GM18505 (cell line): ENCODE data around the gene CATSPER3.
"Not testable (repeated sequence)": the region's sequence is repeated elsewhere in the genome, so short reads cannot be mapped to it uniquely, and the experiment has no call there.

Experiments
- ATAC-seq: cut with Tn5 transposase; IDR thresholded peaks from one replicate; pipeline ENCODE4 v1.9.1; 2021; ENCODE audit not compliant: unreplicated experiment
- POLR2A ChIP-seq: IDR thresholded peaks from 4 replicates; pipeline ENCODE4 v1.6.1; 2011; ENCODE audit warnings: borderline replicate concordance; ENCODE audit not compliant: insufficient read depth, insufficient read length; ENCODE audit errors: extremely low read depth

The CATSPER3 gene

DNA sequence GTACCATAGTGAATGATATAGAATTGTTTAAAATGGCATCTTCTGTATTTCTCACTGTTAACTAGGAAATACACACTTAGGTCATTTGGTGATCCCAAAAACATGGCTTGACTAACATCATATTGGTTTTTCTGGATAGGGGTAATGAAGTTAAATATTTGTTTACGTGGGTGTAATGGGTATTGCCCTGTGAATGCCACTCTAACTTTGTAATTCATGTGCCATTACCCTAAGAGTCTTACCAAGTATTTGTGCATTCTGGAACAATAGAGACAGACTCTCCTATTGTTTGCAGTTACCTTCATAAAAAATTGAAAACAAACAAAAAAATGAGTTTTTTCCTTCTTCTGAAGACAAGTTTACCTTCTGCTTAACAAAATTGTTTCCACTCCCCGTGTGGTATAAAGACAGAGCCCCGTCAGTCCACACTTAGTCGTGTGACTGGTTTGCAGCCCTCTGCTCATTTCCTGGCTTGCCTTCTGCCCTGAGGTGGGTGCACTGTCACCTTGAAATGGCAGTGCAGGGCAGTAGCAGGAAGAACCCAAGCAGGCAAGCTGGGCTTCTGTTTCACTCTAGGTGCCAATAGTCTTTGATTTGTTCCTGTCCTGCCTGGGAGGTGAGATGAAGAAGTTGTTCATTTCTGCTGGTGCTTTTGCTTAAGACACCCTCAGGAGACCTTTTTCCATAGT is 9.6 kb upstream of the CATSPER3 start:
- no peak for TF ChIP-seq POLR2A
- ATAC-seq: no peak

DNA sequence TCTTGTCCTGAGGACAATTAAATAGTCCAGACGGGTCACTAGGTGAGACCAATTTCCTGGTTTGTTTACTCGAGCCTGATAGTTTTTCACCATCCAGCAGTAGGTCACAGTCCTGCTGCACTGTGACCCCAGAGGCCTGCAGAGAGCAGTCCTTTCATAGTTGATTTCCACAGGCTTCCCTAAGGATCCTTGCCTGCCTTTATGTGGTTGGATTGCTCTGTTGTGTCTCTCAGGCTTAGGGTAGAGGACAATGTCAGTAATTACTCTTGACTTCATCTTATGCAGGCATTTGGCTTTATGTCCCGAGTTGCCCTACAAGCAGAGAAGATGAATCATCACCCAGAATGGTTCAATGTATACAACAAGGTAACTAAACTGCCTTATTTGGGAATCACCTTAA is 9.0 kb upstream of the CATSPER3 start:
- no peak for ATAC-seq
- TF ChIP-seq POLR2A: no peak

DNA sequence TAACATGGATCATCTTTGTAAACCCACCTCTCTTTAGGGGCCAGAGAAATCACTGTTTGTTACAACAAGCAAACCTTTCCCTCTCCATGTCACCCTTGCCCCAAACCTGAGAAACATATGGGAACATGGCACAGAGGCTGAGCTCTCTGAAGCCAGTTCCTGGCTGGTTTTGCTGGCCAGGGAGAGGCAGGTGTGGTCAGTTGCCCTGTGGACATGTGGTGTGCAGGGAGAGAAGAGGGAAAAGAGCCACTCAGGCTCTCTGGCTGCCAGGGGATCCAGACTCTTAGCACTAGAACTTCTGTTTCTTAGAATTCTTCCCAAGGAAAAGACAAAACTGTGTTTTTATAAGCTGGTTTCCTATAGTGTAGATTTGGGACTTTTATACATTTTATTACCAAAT is 4.6 kb upstream of the CATSPER3 start:
- no peak for ATAC-seq
- no peak for TF ChIP-seq POLR2A

DNA sequence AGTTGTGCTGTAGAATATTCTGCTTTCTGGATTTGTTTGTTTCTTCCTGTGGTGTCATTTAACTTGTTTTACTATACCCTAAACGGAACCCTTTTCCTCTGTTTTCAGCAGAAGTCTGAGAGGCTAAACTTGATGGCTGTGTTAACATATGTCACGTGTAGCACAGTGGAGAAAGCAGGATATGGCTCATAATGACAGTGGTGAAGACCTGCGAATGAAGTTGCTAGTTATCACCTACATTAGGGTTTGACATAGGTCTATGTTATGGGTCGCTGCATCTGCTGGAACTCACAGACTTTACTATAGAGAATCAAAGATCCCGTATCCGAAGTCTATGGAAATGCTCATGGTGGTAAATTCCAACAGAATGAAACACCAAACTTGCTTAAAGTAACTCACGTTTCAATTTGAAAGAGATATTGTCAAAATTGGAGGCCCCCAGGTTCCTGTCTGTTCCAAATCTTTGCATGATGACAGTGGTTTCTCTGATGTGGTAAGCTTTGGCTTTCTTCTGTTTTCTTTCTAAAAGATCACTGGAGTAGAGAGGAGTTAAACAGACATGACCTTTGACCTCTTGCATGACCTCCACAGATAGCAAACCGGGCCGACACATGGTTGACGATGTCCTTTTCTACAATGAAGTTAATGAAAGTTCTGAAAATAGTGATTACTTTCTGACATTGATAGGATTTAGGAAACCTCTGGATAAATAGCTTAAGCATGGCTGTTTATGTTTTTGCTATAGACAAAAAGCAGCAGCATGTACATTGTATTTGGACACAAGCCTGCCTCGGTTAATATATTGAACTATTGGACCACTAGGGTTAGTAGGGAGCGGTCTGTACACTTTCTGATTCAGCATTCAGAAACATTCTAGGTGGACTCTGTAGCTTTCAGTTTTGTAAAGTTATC is 3.1 kb upstream of the CATSPER3 start:
- ATAC-seq: no peak
- no peak for TF ChIP-seq POLR2A

DNA sequence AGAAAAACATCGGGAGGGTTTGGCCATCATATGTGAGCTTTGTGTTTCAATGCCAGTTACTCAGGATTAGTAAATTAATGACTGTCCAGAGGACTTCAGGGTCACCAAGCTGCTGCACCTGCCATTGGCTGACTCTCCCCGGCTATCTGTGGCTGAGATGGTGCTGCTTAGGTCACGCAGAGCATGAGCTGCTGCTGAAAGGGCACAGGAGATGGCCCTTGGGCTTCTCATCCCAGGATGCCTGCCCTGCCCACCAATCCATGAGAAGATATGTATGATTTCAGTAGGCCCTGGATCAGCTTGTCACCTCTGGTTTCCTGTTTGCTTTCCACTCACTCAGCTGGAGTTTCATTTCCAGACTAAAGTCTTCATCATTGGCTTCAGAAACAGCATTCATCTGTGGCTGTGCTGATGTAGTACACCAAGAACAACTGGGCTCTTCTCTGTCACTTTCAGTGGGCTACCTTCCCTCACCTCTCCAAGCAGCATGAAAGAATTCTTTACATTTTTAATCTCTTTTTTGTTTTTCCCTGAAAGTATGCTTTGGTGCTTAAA is 2.4 kb upstream of the CATSPER3 start:
- no peak for ATAC-seq
- no peak for TF ChIP-seq POLR2A

DNA sequence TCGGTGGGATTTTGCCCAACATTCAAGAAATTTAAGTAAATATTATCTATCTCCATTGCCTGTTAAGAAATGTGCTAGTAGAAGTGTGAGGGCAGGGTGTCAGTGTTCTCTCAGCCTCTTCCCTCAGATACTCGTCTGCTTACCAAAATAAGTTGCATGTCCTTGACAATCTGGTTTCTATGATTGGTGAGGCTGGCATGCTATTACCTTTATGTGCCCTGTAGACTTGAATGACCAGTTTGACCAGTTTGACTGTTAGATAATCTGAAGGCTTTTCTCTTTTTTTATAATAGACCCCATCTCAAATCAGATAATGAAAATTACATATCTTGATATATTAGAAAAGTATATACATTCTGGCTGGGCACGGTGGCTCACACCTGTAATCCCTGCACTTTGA is 348 bp downstream of the CATSPER3 start:
- TF ChIP-seq POLR2A: no peak
- ATAC-seq: no peak

DNA sequence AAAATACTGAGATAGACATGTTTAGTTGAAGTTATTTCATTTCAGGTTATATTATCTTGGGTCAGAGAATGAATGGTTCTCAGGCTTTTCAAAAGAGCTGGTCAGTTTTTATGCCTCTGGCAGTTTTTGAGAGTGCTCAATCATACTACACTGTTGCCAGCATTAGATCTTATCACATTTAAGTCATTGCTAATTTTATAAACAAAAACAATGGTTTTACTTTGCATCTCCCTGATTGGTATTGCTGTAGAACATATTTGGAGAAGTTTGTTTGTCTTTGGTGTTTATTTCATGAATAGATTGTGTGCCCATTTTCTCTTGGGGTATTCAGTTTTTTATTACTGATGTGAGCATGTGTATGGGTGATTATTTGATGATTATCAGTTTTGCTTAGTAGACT is 1.5 kb downstream of the CATSPER3 start:
- ATAC-seq: no peak
- TF ChIP-seq POLR2A: no peak

DNA sequence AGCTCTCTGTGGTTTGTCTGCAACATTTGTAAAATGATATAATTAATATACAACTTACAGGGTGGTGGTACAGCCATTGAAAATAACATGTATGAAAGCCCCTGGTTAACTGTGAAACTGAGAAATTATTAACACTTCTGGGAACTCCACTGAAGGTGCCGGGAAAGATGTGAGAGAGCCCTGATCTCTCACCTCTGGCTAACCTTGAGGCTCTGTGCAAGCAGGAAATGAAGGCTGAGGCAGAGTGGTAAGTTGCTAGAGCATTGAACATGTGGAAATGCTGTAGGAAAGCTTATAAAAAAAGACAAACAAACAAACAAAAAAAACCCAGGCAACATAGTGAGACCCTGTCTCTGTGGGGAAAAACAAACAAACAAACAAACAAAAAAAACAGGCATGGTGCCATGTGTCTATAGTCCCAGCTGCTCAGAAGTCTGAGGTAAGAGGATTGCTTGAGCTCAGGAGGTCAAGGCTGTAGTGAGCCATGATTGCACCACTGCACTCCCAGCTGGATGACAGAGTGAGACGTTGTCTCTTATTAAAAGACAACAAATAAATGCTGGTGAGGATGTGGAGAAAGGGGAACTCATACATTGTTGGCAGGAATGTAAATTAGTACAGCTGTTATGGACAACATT is 7.5 kb downstream of the CATSPER3 start:
- ATAC-seq: no peak
- no peak for TF ChIP-seq POLR2A

DNA sequence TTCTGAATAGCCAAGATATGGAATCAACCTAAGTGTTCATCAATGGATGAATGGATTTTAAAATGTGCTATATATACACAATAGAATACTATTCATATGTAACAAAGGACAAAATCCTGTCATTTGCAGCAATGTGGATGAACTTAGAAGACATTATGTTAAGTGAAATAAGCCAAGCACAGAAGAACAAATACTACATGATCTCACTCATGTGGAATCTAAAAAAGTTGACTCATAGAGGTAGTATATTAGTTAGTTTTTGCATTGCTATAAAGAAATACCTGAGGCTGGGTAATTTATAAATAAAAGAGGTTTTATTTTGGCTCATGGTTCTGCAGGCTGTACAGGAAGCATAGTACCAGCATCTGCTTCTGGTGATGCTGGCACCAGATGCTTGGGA is 8.1 kb downstream of the CATSPER3 start:
- no peak for TF ChIP-seq POLR2A
- no peak for ATAC-seq

DNA sequence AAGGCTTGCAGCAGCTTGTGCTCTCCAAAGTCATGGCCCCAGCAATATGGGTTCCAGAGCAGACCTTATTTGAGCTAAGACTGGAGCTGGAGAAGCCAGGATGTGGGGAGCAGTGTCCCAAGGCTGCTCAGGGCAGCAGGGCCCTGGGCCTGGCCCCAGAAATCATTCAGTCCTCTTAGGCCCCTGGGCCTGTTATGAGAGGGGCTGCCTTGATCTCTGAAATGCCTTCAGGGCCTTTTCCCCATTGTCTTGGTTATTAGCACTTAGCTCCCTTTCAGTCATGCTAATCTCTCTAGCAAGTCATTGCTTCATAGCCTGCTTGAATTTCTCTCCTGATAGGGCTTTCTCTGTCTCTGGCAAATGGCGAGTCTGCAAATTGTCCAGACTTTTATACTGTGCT is 9.1 kb downstream of the CATSPER3 start:
- TF ChIP-seq POLR2A: no peak
- ATAC-seq: no peak

DNA sequence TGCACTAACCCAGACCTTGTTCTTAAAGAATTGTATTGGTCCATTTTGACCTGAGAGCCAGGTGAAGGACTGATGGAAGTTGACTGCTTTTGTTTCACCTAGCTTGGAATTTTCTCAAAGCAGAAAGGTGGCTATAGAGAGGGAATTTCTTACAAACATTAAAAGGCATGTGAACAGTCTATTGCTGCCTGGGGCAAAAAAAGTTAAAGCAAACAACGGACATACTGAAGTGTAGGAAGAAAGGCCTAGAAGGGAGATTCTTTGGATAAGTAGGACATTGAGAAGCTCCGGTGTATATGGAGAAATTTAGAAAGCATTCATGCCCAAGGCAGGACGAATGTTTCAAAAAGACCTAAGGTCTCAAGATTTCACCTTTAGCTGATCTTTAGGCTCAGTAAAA is 11.7 kb downstream of the CATSPER3 start:
- no peak for TF ChIP-seq POLR2A
- no peak for ATAC-seq

DNA sequence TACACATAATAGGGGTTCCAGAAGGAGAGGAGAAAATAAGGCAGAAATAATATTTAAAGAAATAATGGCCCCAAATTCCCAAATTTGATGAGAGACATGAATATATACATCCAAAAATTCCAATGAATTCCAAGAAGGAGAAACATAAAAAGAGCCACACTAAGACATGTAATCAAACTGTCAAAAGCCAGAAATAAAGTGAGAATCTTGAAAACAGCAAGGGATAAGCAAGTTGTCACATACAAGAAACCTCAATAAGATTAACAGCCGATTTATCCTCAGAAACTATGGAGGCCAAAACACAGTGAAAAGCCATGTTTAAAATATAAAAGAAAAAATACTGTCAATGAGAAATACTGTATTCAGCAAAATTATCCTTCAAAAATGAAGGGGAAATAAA is 14.5 kb downstream of the CATSPER3 start:
- ATAC-seq: no peak
- no peak for TF ChIP-seq POLR2A

DNA sequence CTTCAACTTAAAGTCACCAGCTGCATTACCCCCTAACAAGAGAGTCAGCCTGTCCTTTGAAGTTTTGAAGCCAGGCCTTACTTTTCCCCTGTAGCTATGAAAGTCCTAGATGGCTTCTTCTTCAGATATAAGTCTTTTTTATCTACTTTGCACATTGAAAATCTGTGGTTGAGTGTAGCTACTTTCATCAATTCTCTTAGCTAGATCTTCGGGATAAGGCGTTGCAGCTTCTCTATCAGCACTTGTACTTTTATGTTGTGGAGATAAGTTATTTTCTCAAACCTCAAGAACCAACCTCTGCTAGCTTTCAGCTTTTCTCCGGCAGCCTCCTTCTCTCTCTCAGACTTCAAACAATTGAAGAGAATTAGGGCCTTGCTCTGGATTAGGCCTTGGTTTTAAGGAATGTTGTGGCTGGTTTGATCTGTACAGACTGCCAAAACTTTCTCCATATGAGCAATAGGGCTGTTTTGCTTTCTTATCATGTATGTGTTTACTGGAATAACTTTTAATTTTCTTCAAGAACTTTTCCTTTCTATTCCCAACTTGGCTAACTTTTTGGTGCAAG is 21.6 kb downstream of the CATSPER3 start:
- TF ChIP-seq POLR2A: no peak
- ATAC-seq: no peak

DNA sequence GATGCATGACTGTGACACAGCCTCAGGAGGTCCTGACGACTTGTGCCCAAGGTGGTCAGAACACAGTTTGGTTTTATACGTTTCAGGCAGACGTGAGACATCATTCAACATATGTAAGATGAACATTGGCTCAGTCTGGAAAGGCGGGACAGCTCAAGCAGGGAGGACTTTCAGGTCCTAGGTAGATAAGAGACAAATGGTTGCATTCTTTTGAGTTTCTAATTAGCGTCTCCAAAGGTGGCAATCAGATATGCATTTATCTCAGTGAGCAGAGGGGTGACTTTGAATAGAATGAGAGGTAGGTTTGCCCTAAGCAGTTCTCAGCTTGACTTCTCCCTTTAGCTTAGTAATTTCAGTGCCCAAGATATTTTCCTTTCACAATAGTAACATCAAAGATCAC is 22.5 kb downstream of the CATSPER3 start:
- not testable (repeated sequence) for ATAC-seq
